HepG2 (cell line): ENCODE data around the gene NUCB1. TPM values are rescaled to one million over a fixed set of nuclear protein-coding genes. Genes with fewer than 3 reads are reported as not detected.

Experiments used
- ATF3 ChIP-seq: sonication (generic); formaldehyde crosslinking; IDR thresholded peaks from 2 replicates; pipeline ENCODE4 v1.4.0; 2020; ENCODE audit warnings: missing genetic modification reagents
- CENPT ChIP-seq: sonication (generic); formaldehyde crosslinking; IDR thresholded peaks from 2 replicates; pipeline ENCODE4 v1.8.0; 2022; ENCODE audit warnings: low read depth, mild to moderate bottlenecking, moderate library complexity, missing genetic modification reagents
- CREB1 ChIP-seq, 2 experiments: fragments of 450-650 bp in 1 of 2; IDR thresholded peaks; 2 replicates each; pipeline ENCODE4 v1.6.1; 2016 to 2017; ENCODE audit warnings: control low read depth in 1 of 2, mild to moderate bottlenecking in 1 of 2, missing compliant biosample characterization in 1 of 2, missing genetic modification characterization in 1 of 2
- E2F2 ChIP-seq: sonication (generic); formaldehyde crosslinking; IDR thresholded peaks from 2 replicates; pipeline ENCODE4 v1.4.0; 2020; ENCODE audit warnings: missing genetic modification reagents, borderline replicate concordance
- ELF4 ChIP-seq: sonication (generic); formaldehyde crosslinking; IDR thresholded peaks from 2 replicates; pipeline ENCODE4 v1.5.0; 2020; ENCODE audit warnings: missing genetic modification reagents, mild to moderate bottlenecking, moderate library complexity, borderline replicate concordance
- FOXO1 ChIP-seq: sonication (generic); formaldehyde crosslinking; IDR thresholded peaks from 2 replicates; pipeline ENCODE4 v1.4.0; 2020; ENCODE audit warnings: missing genetic modification reagents
- HMGXB4 ChIP-seq, 2 experiments: sonication (generic) in 1 of 2; formaldehyde crosslinking in 1 of 2; IDR thresholded peaks; 2 replicates each; pipeline versions ENCODE4 v1.4.0 to v1.6.1; 2018 to 2020; ENCODE audit warnings: missing genetic modification reagents in 2 of 2, borderline replicate concordance in 1 of 2, low read depth in 1 of 2, mild to moderate bottlenecking in 1 of 2, missing biosample characterization in 1 of 2
- KDM5B ChIP-seq: sonication (generic); formaldehyde crosslinking; IDR thresholded peaks from 2 replicates; pipeline ENCODE4 v1.4.0; 2020; ENCODE audit warnings: missing genetic modification reagents, mild to moderate bottlenecking, borderline replicate concordance
- KLF15 ChIP-seq: sonication (generic); formaldehyde crosslinking; IDR thresholded peaks from 2 replicates; pipeline ENCODE4 v1.8.1; 2023; ENCODE audit warnings: borderline replicate concordance, mild to moderate bottlenecking, inconsistent platforms, missing genetic modification reagents, mixed read lengths
- NFYC ChIP-seq: IDR thresholded peaks from 2 replicates; pipeline ENCODE4 v1.6.1; 2016; ENCODE audit warnings: missing genetic modification reagents, missing compliant biosample characterization
- TEAD3 ChIP-seq: optimal IDR thresholded peaks from 2 replicates; pipeline ENCODE3; 2016; ENCODE audit warnings: borderline replicate concordance
- U2AF2 ChIP-seq: fragments of 200-400 bp; formaldehyde crosslinking; IDR thresholded peaks from 2 replicates; pipeline ENCODE4 v1.6.1; 2017; ENCODE audit warnings: low read depth, mild to moderate bottlenecking, low read length
- ZBTB1 ChIP-seq: sonication (generic); formaldehyde crosslinking; IDR thresholded peaks from 2 replicates; pipeline ENCODE4 v1.4.0; 2020; ENCODE audit warnings: missing genetic modification reagents, borderline replicate concordance
- ZNF274 ChIP-seq: sonication (generic); formaldehyde crosslinking; IDR thresholded peaks from 2 replicates; pipeline ENCODE4 v1.5.1; 2020; ENCODE audit warnings: mild to moderate bottlenecking, missing genetic modification reagents
- ZNF281 ChIP-seq: sonication (generic); formaldehyde crosslinking; IDR thresholded peaks from 2 replicates; pipeline ENCODE4 v1.4.0; 2020; ENCODE audit warnings: missing genetic modification reagents, borderline replicate concordance
- ZNF33B ChIP-seq: sonication (generic); formaldehyde crosslinking; IDR thresholded peaks from 2 replicates; pipeline ENCODE4 v1.5.1; 2020; ENCODE audit warnings: mild to moderate bottlenecking, missing genetic modification reagents
- ZNF414 ChIP-seq: sonication (generic); formaldehyde crosslinking; IDR thresholded peaks from 2 replicates; pipeline ENCODE4 v1.5.0; 2020; ENCODE audit warnings: missing genetic modification reagents
- ZNF446 ChIP-seq: sonication (generic); formaldehyde crosslinking; IDR thresholded peaks from 2 replicates; pipeline ENCODE4 v1.5.0; 2020; ENCODE audit warnings: mild to moderate bottlenecking, missing genetic modification reagents
- ZNF547 ChIP-seq: sonication (generic); formaldehyde crosslinking; IDR thresholded peaks from 2 replicates; pipeline ENCODE4 v1.5.1; 2020; ENCODE audit warnings: mild to moderate bottlenecking, missing genetic modification reagents
- ZNF629 ChIP-seq: sonication (generic); formaldehyde crosslinking; conservative IDR thresholded peaks from 2 replicates; pipeline ENCODE4 v1.5.0; 2020; ENCODE audit warnings: missing genetic modification reagents
- ZNF766 ChIP-seq: sonication (generic); formaldehyde crosslinking; IDR thresholded peaks from 2 replicates; pipeline ENCODE4 v1.5.0; 2020; ENCODE audit warnings: missing genetic modification reagents, borderline replicate concordance
- ZZZ3 ChIP-seq: sonication (generic); formaldehyde crosslinking; IDR thresholded peaks from 2 replicates; pipeline ENCODE4 v1.4.0; 2020; ENCODE audit warnings: missing genetic modification reagents, mild to moderate bottlenecking, borderline replicate concordance
- polyA plus RNA-seq, 8 experiments: library from polyadenylated mRNA; depleted of rRNA in 3 of 8; stranded (reverse) in 7 of 8; unstranded in 1 of 8; fragments of >200 nt; fragmentation: Illumina TruSeq in 4 of 8; extraction: Trizol in 4 of 8; gene quantifications; 2 replicates each; pipeline versions ENCODE4 v1.2.1 to v1.2.3, GENCODE V29; 2011 to 2016; ENCODE audit warnings: low read depth in 4 of 8, missing spikeins in 1 of 8, mixed read lengths in 1 of 8; ENCODE audit not compliant: insufficient read depth in 1 of 8
- total RNA-seq, 5 experiments: library from RNA; depleted of rRNA; stranded (reverse); fragments of >200 nt; fragmentation: Illumina TruSeq; extraction: Trizol; gene quantifications; 2 replicates each; pipeline ENCODE4 v1.2.3, GENCODE V29; 2016; ENCODE audit warnings: low read depth in 1 of 5

The NUCB1 gene
- total and polyA plus RNA-seq, 2 of the 13 experiments (the other 11 are each of a cell fraction or from before 2014, with no cell fraction given) = 82.3 to 106 TPM

- TF ChIP-seq E2F2 = no peak
- TF ChIP-seq FOXO1 (CRISPR knock-in tag) = no peak
- TF ChIP-seq CENPT (CRISPR knock-in tag) = 0 out of 2 replicates have a peak, but pooled peaks have one; percentile 43
- no peak for TF ChIP-seq ZNF274 (CRISPR knock-in tag)
- TF ChIP-seq ZNF414 (CRISPR knock-in tag) = no peak
- TF ChIP-seq ZNF446 (CRISPR knock-in tag) = no peak
- TF ChIP-seq ZNF281 (CRISPR knock-in tag) = no peak
- TF ChIP-seq KDM5B = no peak
- TF ChIP-seq U2AF2 = no peak
- TF ChIP-seq ZZZ3 = no peak
- no peak for TF ChIP-seq NFYC (CRISPR knock-in tag)
- no peak for TF ChIP-seq ZNF547 (CRISPR knock-in tag)
- TF ChIP-seq TEAD3 (CRISPR knock-in tag) = no peak
- no peak for TF ChIP-seq ZNF33B (CRISPR knock-in tag)
- 0 out of 2 replicates have a peak, but pooled peaks have one; percentile 23 for TF ChIP-seq ZNF766 (CRISPR knock-in tag)
- no peak for TF ChIP-seq ZNF629
- TF ChIP-seq ATF3 (CRISPR knock-in tag) = no peak
- TF ChIP-seq ZBTB1 (CRISPR knock-in tag) = no peak
- TF ChIP-seq KLF15 (CRISPR knock-in tag) = no peak
- no peak for TF ChIP-seq CREB1 (IDR thresholded peaks at IDR 0.05)
- no peak for TF ChIP-seq CREB1 (CRISPR knock-in tag; IDR thresholded peaks at IDR 0.05)
- no peak for TF ChIP-seq ELF4 (CRISPR knock-in tag)
- TF ChIP-seq HMGXB4 (CRISPR knock-in tag; IDR thresholded peaks at IDR 0.05; ENCODE audit: borderline replicate concordance in 1 of 2, low read depth in 1 of 2) = no peak
Observed at GRCh38 chr19:48961051-48961649, 61.0 kb downstream of the NUCB1 start (continued).
